Chondrocyte (in vitro differentiated cells): ENCODE measurements around the gene SPDL1. TPM values are rescaled to one million over a fixed set of nuclear protein-coding genes. Genes with fewer than 3 reads are reported as not detected.

Experiments used
- DNase-seq: peaks from one replicate; pipeline ENCODE4 v3.0.0; 2021; ENCODE audit warnings: mixed read lengths, low spot score
- H3K27ac Mint-ChIP-seq: one replicate; pipeline ENCODE4 v1.8.0; 2021; ENCODE audit warnings: mild to moderate bottlenecking, moderate library complexity, mixed read lengths; ENCODE audit not compliant: unreplicated experiment
- H3K27me3 Mint-ChIP-seq: 2 replicates; pipeline ENCODE4 v1.8.0; 2021; ENCODE audit warnings: low read depth, mixed read lengths
- H3K36me3 Mint-ChIP-seq: 2 replicates; pipeline ENCODE4 v1.8.0; 2021; ENCODE audit warnings: low read depth, mixed read lengths
- H3K4me1 Mint-ChIP-seq: 2 replicates; pipeline ENCODE4 v1.8.0; 2021; ENCODE audit warnings: low read depth, mild to moderate bottlenecking, mixed read lengths
- H3K4me3 Mint-ChIP-seq: one replicate; pipeline ENCODE4 v1.8.0; 2021; ENCODE audit warnings: mild to moderate bottlenecking, moderate library complexity, mixed read lengths; ENCODE audit not compliant: unreplicated experiment
- H3K9me3 Mint-ChIP-seq: 2 replicates; pipeline ENCODE4 v1.8.0; 2021; ENCODE audit warnings: low read depth, mixed read lengths
- total RNA-seq: library from RNA; stranded (reverse); gene quantifications from 3 replicates; pipeline ENCODE4 v1.2.1, GENCODE V29; 2021
- TF ChIP-seq, protein P1 (sequence below): fragments of 200-600 bp; sonication (generic); IDR thresholded peaks from 2 replicates; pipeline ENCODE4 v1.5.0; 2021; ENCODE audit warnings: antibody characterized with exemption, mild to moderate bottlenecking, moderate library complexity

The SPDL1 gene
- total RNA-seq, 1 donor from 2014 or later = 22.3 TPM

DNA sequence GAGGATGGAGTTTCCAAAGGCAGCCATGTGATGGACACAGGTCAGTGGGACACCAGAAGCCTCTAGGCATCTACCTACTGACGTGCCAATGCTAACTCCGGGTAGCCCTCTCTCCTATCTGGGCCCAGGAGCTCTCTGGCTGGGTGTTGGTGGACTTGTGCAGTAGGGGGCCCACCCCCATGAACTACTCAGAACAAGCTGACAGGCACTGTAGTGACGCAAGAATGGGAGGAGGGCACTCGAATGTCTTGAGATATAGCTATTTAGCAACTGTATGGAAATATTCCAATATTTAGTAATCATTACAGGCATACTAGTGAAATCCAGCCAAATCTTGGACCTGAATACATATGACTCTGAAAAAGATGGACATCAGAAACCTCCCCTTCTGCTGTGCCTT, 47.8 kb downstream of the SPDL1 start:
- Mint-ChIP-seq H3K36me3 (no peaks in the 10 kb centered on the region), H3K27me3 (no peaks in the 10 kb centered on the region), H3K27ac (no peak overlapping the region), H3K4me3 (no peak overlapping the region), H3K9me3 (peaks cover 18% of the 10 kb centered on the region), H3K4me1 (peaks cover 64% of the 10 kb centered on the region)
- DNase-seq = no peak
- TF ChIP-seq, protein P1, sequence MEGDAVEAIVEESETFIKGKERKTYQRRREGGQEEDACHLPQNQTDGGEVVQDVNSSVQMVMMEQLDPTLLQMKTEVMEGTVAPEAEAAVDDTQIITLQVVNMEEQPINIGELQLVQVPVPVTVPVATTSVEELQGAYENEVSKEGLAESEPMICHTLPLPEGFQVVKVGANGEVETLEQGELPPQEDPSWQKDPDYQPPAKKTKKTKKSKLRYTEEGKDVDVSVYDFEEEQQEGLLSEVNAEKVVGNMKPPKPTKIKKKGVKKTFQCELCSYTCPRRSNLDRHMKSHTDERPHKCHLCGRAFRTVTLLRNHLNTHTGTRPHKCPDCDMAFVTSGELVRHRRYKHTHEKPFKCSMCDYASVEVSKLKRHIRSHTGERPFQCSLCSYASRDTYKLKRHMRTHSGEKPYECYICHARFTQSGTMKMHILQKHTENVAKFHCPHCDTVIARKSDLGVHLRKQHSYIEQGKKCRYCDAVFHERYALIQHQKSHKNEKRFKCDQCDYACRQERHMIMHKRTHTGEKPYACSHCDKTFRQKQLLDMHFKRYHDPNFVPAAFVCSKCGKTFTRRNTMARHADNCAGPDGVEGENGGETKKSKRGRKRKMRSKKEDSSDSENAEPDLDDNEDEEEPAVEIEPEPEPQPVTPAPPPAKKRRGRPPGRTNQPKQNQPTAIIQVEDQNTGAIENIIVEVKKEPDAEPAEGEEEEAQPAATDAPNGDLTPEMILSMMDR = no peak

DNA sequence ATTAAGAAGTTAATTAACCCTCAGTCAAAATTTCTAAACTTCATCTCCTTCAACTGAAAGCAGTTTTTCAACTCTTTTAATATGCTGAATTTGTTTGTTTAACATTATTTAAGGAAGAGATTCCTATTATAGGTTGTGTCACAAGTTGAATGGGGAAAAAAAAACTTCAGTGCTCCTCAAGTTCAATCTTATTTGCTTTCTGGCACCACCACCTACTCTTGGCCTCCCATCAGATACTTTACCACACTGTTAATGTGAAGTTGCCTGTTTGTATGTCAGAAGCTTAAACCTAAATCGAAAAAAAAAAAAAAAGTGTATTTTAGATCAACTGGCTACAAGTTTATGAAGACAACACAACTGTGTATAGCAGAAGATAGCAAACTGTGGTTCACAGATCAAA, 49.4 kb downstream of the SPDL1 start:
- no peak overlapping the region for H3K27ac Mint-ChIP-seq
- peaks cover 18% of the 10 kb centered on the region for H3K9me3 Mint-ChIP-seq
- peaks cover 51% of the 10 kb centered on the region for H3K4me1 Mint-ChIP-seq
- no peak for DNase-seq
- TF ChIP-seq, protein P1 = no peak
- H3K36me3 Mint-ChIP-seq = no peaks in the 10 kb centered on the region
- no peaks in the 10 kb centered on the region for H3K27me3 Mint-ChIP-seq
- H3K4me3 Mint-ChIP-seq = no peak overlapping the region

DNA sequence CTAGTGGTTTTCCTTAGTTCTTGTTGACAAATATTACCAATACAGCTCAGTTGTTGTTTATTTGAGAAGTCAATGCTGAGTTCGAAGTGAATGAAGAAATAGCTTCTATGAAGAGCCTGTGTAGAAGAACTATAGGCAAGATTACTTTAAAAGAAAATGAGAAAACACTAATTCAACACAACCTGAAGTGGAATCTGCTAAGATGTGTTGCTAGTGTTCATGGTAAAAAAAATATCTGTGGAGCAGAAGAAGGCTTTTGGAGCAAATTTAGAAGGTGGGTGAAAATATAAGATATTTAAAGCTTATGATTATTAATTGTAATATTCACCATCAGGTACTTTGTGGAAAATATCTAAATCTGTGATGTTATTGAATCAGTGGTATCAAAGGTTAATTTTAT, 51.0 kb downstream of the SPDL1 start:
- Mint-ChIP-seq H3K27me3 (no peaks in the 10 kb centered on the region), H3K36me3 (no peaks in the 10 kb centered on the region)

DNA sequence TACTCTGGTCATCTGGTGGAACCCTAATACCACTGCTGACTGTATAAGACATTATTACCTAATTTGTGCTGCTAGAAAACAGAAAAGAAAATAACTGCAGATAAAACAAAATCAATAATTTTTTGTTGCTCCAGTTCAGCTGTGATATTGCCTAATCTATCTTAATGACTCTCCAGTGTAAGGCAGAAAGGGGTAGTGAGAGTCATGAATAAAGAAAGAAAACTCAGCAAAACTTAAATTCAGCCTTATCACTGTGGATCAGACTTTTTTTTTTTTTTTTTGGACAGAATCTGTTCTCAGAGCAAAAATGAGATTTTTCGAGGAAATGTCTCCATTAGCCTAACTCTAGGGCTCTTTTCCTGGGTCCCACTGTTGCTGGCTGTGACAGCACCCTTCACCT, 52.4 kb downstream of the SPDL1 start:
- TF ChIP-seq, protein P1 = no peak
- Mint-ChIP-seq H3K4me3 (no peak overlapping the region), H3K36me3 (no peaks in the 10 kb centered on the region), H3K27ac (no peak overlapping the region), H3K9me3 (peaks cover 31% of the 10 kb centered on the region), H3K27me3 (no peaks in the 10 kb centered on the region), H3K4me1 (peaks cover 27% of the 10 kb centered on the region)
- no peak for DNase-seq

More for the DNA sequence above, 51.0 kb downstream of the SPDL1 start:
- TF ChIP-seq, protein P1 = no peak
- no peak overlapping the region for H3K27ac Mint-ChIP-seq
- no peak overlapping the region for H3K4me3 Mint-ChIP-seq
- H3K4me1 Mint-ChIP-seq = peaks cover 39% of the 10 kb centered on the region
- H3K9me3 Mint-ChIP-seq = peaks cover 28% of the 10 kb centered on the region
- no peak for DNase-seq

DNA sequence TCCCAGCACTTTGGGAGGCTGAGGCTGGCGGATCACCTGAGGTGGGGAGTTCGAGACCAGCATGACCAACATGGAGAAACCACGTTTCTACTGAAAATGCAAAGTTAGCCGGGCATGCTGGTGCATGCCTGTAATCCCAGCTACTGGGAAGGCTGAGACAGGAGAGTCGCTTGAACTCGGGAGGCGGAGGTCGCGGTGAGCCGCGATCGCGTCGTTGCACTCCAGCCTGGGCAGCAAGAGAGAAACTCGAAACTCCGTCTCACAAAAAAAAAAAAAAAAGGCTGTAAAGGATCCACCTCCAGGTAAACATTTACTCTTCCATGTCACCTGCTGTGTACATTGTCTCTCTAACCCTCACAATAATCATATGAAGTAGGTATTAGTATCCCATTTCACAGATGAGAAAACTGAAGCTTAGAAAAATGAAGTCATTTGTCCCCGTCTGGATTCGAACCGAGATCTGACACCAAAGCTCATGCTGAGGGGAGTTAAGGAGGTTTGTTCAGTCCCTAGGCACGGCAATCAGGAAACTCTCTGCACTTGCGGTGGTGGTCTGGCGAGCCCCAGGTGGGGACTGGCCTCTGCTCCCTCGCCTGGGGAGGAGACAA, 53.0 kb downstream of the SPDL1 start:
- no peak for DNase-seq
- Mint-ChIP-seq H3K27me3 (no peaks in the 10 kb centered on the region), H3K27ac (no peak overlapping the region), H3K9me3 (peaks cover 31% of the 10 kb centered on the region), H3K36me3 (no peaks in the 10 kb centered on the region), H3K4me3 (peak overlapping the region; percentile 22), H3K4me1 (peaks cover 21% of the 10 kb centered on the region)
- TF ChIP-seq, protein P1 = no peak
